Measurements from ENCODE around the gene ACOT7. TPM values are rescaled to one million over a fixed set of nuclear protein-coding genes. Genes with fewer than 3 reads are reported as not detected.

The ACOT7 gene
- total RNA-seq, 1 experiment from 2014 or later: 151 TPM

- TF ChIP-seq AFF4 (CRISPR knock-in tag; IDR thresholded peaks at IDR 0.05; ENCODE audit: borderline replicate concordance) (no peak), ZNF138 (CRISPR knock-in tag; conservative IDR thresholded peaks at IDR 0.05) (no peak), ATF1 (CRISPR knock-in tag; IDR thresholded peaks at IDR 0.05) (no peak), ZBTB21 (CRISPR knock-in tag; IDR thresholded peaks at IDR 0.05; ENCODE audit: borderline replicate concordance) (no peak), SMAD3 (CRISPR knock-in tag; IDR thresholded peaks at IDR 0.05; ENCODE audit: borderline replicate concordance) (no peak), ZBTB43 (CRISPR knock-in tag; IDR thresholded peaks at IDR 0.05) (peak; percentile 38; the same call in 1 of the 2 replicates), NFATC4 (CRISPR knock-in tag; IDR thresholded peaks at IDR 0.05) (0 out of 2 replicates have a peak, but pooled peaks have one; percentile 35), TP53 (CRISPR knock-in tag; IDR thresholded peaks at IDR 0.05) (peak; percentile 5; the same call in 1 of the 2 replicates), FOXJ3 (CRISPR knock-in tag; IDR thresholded peaks at IDR 0.05; ENCODE audit: borderline replicate concordance) (no peak), ZNF423 (CRISPR knock-in tag; IDR thresholded peaks at IDR 0.05) (peak; percentile 50; the same call in 1 of the 2 replicates), ZMAT4 (CRISPR knock-in tag; IDR thresholded peaks at IDR 0.05) (no peak), ZNF416 (CRISPR knock-in tag; IDR thresholded peaks at IDR 0.05) (no peak; the same call in 1 of the 2 replicates), CREB1 (CRISPR knock-in tag; IDR thresholded peaks at IDR 0.05) (no peak), NR3C1 (CRISPR knock-in tag; conservative IDR thresholded peaks at IDR 0.05; ENCODE audit: low read depth) (no peak), OVOL2 (CRISPR knock-in tag; IDR thresholded peaks at IDR 0.05; ENCODE audit: borderline replicate concordance) (no peak), RORB (CRISPR knock-in tag; IDR thresholded peaks at IDR 0.05) (no peak), MLX (CRISPR knock-in tag; IDR thresholded peaks at IDR 0.05) (no peak), HMGXB4 (CRISPR knock-in tag; IDR thresholded peaks at IDR 0.05) (0 out of 2 replicates have a peak, but pooled peaks have one; percentile 42), NFE2L1 (CRISPR knock-in tag; IDR thresholded peaks at IDR 0.05) (no peak), ZNF671 (CRISPR knock-in tag; IDR thresholded peaks at IDR 0.05) (no peak), STAT6 (CRISPR knock-in tag; conservative IDR thresholded peaks at IDR 0.05; ENCODE audit: low read depth) (no peak), ZNF512 (CRISPR knock-in tag; IDR thresholded peaks at IDR 0.05; ENCODE audit: borderline replicate concordance) (no peak), CTCF (IDR thresholded peaks at IDR 0.05) (no peak)
Measured at GRCh38 chr1:6248932-6249738, 144.4 kb downstream of the ACOT7 start (continued).
